ENCODE results near the gene CD164L2.

- TF ChIP-seq CTCF (conservative IDR thresholded peaks at IDR 0.05) (no peak), EZH2 (IDR thresholded peaks at IDR 0.05; ENCODE audit: low read depth) (no peak)
Measured at GRCh38 chr1:27366411-27367159, 16.5 kb downstream of the CD164L2 start, which contains the start of gene MAP3K6.
